ENCODE measurements around the gene EML5.

- no peak for TF ChIP-seq POLR2A (IDR thresholded peaks at IDR 0.05)
- no peak for TF ChIP-seq CTCF (IDR thresholded peaks at IDR 0.05)
Measured at GRCh38 chr14:88628033-88628432, 164.7 kb downstream of the EML5 start.
